Lung (tissue), 12 donors: ENCODE data around the gene CAMK1G. TPM values are rescaled to one million over a fixed set of nuclear protein-coding genes. Genes with fewer than 3 reads are reported as not detected.

Experiments
- ATAC-seq: fragments of 200-7000 bp; cut with Tn5 transposase; one replicate; pipeline ENCODE4 v1.9.1; 2020; ENCODE audit warnings: moderate number of reproducible peaks; ENCODE audit not compliant: insufficient read depth, low FRiP score
- DNase-seq, 3 donors: peaks; one replicate each; pipeline ENCODE4 v3.0.0-alpha.2; 2013 to 2017
- H3K27ac ChIP-seq, 2 donors: one replicate each; pipeline ENCODE4 v1.5.1; 2013; ENCODE audit warnings: mild to moderate bottlenecking in 2 of 2, moderate library complexity in 2 of 2, control low read depth in 1 of 2, inconsistent platforms in 1 of 2, low read depth in 1 of 2, low read length in 1 of 2
- H3K27me3 ChIP-seq, 3 donors: one replicate each; pipeline ENCODE4 v1.5.1; 2013; ENCODE audit warnings: low read length in 2 of 3; ENCODE audit not compliant: control insufficient read depth in 3 of 3, insufficient read depth in 3 of 3
- H3K36me3 ChIP-seq, 4 donors: one replicate each; pipeline ENCODE4 v1.5.1; 2013; ENCODE audit warnings: low read length in 4 of 4, mild to moderate bottlenecking in 1 of 4, moderate library complexity in 1 of 4; ENCODE audit not compliant: control insufficient read depth in 4 of 4, insufficient read depth in 4 of 4
- H3K4me1 ChIP-seq, 5 donors: one replicate each; pipeline ENCODE4 v1.5.1; 2013; ENCODE audit warnings: low read length in 5 of 5, mild to moderate bottlenecking in 2 of 5, moderate library complexity in 1 of 5; ENCODE audit not compliant: control insufficient read depth in 5 of 5, insufficient read depth in 5 of 5
- H3K4me3 ChIP-seq: one replicate; pipeline ENCODE4 v1.5.1; 2013; ENCODE audit warnings: mild to moderate bottlenecking, control low read depth, moderate library complexity
- H3K9ac ChIP-seq, 2 donors: one replicate each; pipeline ENCODE4 v1.5.1; 2013; ENCODE audit warnings: low read length in 2 of 2, control low read depth in 1 of 2; ENCODE audit not compliant: insufficient read depth in 1 of 2
- H3K9me3 ChIP-seq, 4 donors: one replicate each; pipeline ENCODE4 v1.5.1; 2013; ENCODE audit warnings: low read length in 3 of 4, mild to moderate bottlenecking in 1 of 4, moderate library complexity in 1 of 4; ENCODE audit not compliant: control insufficient read depth in 4 of 4, insufficient read depth in 3 of 4
- CTCF ChIP-seq: IDR thresholded peaks from 2 replicates; pipeline ENCODE4 v1.5.1; 2012; ENCODE audit warnings: mild to moderate bottlenecking; ENCODE audit errors: control extremely low read depth, extremely low read depth
- WGBS, 2 donors: extraction: QIAGEN DNeasy Blood & Tissue Kit; methylation state at CpG; one replicate each; pipeline ENCODE4 v1.1.7; 2013; 5-methylcytosine and 5-hydroxymethylcytosine counted together
- polyA plus RNA-seq, 2 donors: library from polyadenylated mRNA; stranded (reverse); fragments of 200-250 nt; gene quantifications; one replicate each; pipeline ENCODE4 v1.2.1, GENCODE V29; 2013
- total RNA-seq, 2 donors: library from RNA; depleted of rRNA in 1 of 2; stranded (reverse); fragments of >200 nt in 1 of 2; gene quantifications; one replicate each; pipeline ENCODE4 v1.2.1, GENCODE V29; 2014 to 2021
- donor health status: control.
- donor health status: control.
- donor health status: Bipolar disorder and iron deficiency.
- donor health status: healthy.
- donor health status: DM: yes; HTN: yes; CAD: no.

The CAMK1G gene
- total and polyA plus RNA-seq, 4 donors: 0.14 to 2.4 (median 0.80) TPM; not detected in 1

- 85 to 89% methylated on average over 9 of the region's 9 CpGs for WGBS, 2 donors
- H3K27ac ChIP-seq: no peak overlapping the region
- H3K9ac ChIP-seq: no peak overlapping the region
- H3K4me3 ChIP-seq: no peak overlapping the region
- H3K4me1 ChIP-seq: no peaks in the 10 kb centered on the region
- H3K27me3 ChIP-seq: no peaks in the 10 kb centered on the region
- H3K9me3 ChIP-seq: no peaks in the 10 kb centered on the region
- TF ChIP-seq CTCF: no peak
- ATAC-seq (no peak), DNase-seq (no peak)
- H3K36me3 ChIP-seq: peaks cover 0 to 30% (median 5%) of the 10 kb centered on the region in 4 donors
Observed at GRCh38 chr1:209609041-209609790, 25.7 kb downstream of the CAMK1G start.

GRCh38 chr1:209609791-209610630 lies 26.5 kb downstream of the CAMK1G start:
- H3K9me3 ChIP-seq: no peaks in the 10 kb centered on the region
- no peak overlapping the region for H3K27ac ChIP-seq
- no peak overlapping the region for H3K4me3 ChIP-seq
- DNase-seq: no peak
- no peak for TF ChIP-seq CTCF
- no peak for ATAC-seq
- peaks cover 0 to 27% (median 5%) of the 10 kb centered on the region in 4 donors for H3K36me3 ChIP-seq
- H3K27me3 ChIP-seq: no peaks in the 10 kb centered on the region
- H3K9ac ChIP-seq: no peak overlapping the region
- WGBS, 2 donors: 88 to 96% methylated on average over 8 of the region's 8 CpGs
- H3K4me1 ChIP-seq: no peaks in the 10 kb centered on the region

- Histone ChIP-seq H3K9ac (no peak overlapping the region), H3K4me1 (no peaks in the 10 kb centered on the region), H3K9me3 (no peaks in the 10 kb centered on the region), H3K36me3 (peaks cover 0 to 27% (median 5%) of the 10 kb centered on the region in 4 donors), H3K27me3 (no peaks in the 10 kb centered on the region), H3K4me3 (no peak overlapping the region), H3K27ac (no peak overlapping the region)
- WGBS, 2 donors: 89 to 92% methylated on average over 3 of the region's 3 CpGs
- TF ChIP-seq CTCF: no peak
- ATAC-seq (no peak), DNase-seq (no peak)
Observed at GRCh38 chr1:209610631-209610905, 27.1 kb downstream of the CAMK1G start.
